Suprapubic skin (tissue), 4 donors: ENCODE data around the gene ANKRD66. TPM values are rescaled to one million over a fixed set of nuclear protein-coding genes. Genes with fewer than 3 reads are reported as not detected.
"Not testable (repeated sequence)": the region's sequence is repeated elsewhere in the genome, so short reads cannot be mapped to it uniquely, and the experiment has no call there.

Source experiments
- DNase-seq, 2 donors: peaks; one replicate each; pipeline ENCODE4 v3.0.0-alpha.2; 2019; ENCODE audit warnings: low spot score in 2 of 2
- H3K27ac ChIP-seq: fragments of 200-600 bp; sonication (generic); one replicate; pipeline ENCODE4 v1.5.1; 2019
- H3K27me3 ChIP-seq: fragments of 200-600 bp; sonication (generic); one replicate; pipeline ENCODE4 v1.5.1; 2019
- H3K36me3 ChIP-seq: fragments of 200-600 bp; sonication (generic); one replicate; pipeline ENCODE4 v1.5.1; 2019
- H3K4me1 ChIP-seq: fragments of 200-600 bp; sonication (generic); one replicate; pipeline ENCODE4 v1.5.1; 2019
- H3K4me3 ChIP-seq: fragments of 200-600 bp; sonication (generic); one replicate; pipeline ENCODE4 v1.5.1; 2019; ENCODE audit warnings: mild to moderate bottlenecking
- H3K9me3 ChIP-seq: fragments of 200-600 bp; sonication (generic); one replicate; pipeline ENCODE4 v1.5.1; 2019
- EP300 ChIP-seq: sonication (generic); formaldehyde crosslinking; IDR thresholded peaks from one replicate; pipeline ENCODE4 v1.6.1; 2017; ENCODE audit warnings: antibody characterized with exemption
- POLR2A ChIP-seq, 2 donors: fragments of 450-650 bp; IDR thresholded peaks; one replicate each; pipeline ENCODE4 v1.6.1; 2017; ENCODE audit warnings: antibody characterized with exemption in 2 of 2, mild to moderate bottlenecking in 2 of 2, moderate library complexity in 2 of 2
- POLR2AphosphoS5 ChIP-seq, 3 donors: sonication (generic); formaldehyde crosslinking; IDR thresholded peaks; one replicate each; pipeline ENCODE4 v1.6.1; 2017; ENCODE audit warnings: antibody characterized with exemption in 3 of 3
- WGBS: methylation state at CpG from one replicate; pipeline ENCODE4 v1.1.5; 2018; 5-methylcytosine and 5-hydroxymethylcytosine counted together
- total RNA-seq, 4 donors: library from RNA; depleted of rRNA; stranded (reverse); fragments of >200 nt; gene quantifications; one replicate each; pipeline ENCODE4 v1.1.0, GENCODE V29; 2016
- TF ChIP-seq, protein P1 (sequence below), 2 donors: fragments of 200-600 bp in 1 of 2; fragments of 450-650 bp in 1 of 2; sonication (generic) in 1 of 2; IDR thresholded peaks; one replicate each; pipeline ENCODE4 v1.5.1; 2016 to 2019; ENCODE audit warnings: antibody characterized with exemption in 2 of 2, mild to moderate bottlenecking in 1 of 2, moderate library complexity in 1 of 2

The ANKRD66 gene
- total RNA-seq, 4 donors from 2014 or later, result not detected

DNA sequence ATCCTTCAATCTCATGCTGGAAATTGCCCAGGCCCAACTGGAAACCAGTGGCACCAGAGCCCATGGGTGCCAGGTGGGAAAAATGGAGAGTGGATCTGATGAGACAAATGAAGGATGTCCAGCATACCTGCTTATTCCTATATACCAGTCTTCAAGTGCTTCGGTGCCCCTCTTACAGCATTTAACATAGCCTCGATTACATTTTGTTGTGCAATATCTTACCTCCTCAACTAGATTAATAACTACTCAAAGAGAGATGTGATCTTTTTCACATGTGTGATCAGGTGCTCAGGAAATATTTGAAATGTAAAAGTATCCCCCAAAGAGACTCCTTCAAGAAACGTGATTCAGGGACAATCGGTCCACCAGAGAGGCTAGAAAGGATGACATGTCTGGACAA is 4.8 kb upstream of the ANKRD66 start:
- DNase-seq, result no peak
- no peak overlapping the region for H3K4me3 ChIP-seq

DNA sequence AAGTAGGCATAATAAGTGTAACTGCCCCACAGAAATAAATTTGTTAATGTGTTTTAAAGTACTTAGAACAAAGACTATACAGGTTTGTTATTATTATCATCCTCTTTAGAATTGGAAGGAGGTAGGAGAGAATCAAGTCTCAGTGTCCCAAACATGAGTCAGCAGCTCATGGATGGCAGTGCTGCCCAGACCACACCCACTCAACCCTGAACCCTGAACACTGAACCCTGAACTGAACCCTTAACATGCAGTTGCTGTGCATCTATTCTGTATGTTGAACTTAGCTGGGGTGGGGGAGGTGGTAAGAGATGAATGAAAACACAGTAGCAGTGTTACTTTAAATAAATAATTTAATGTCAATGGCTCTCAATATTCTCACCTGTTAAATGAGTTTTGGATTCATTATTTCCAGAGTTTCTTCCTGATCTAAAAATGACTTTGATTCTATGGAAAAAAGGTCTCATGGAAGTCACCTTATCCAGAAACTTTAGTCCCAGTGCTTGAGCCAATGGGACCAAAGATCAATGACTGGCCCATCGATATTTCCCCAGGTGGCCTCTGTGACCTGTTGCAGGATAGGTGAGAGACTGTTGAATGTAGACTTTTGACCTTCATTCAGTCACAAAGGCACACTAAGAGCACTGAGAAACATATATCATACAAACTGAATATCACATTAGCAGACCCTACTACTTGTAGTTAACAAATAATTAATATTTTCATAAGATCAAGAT is 3.1 kb upstream of the ANKRD66 start:
- no peaks in the 10 kb centered on the region for H3K36me3 ChIP-seq
- H3K27ac ChIP-seq, result no peak overlapping the region
- H3K4me1 ChIP-seq, result no peaks in the 10 kb centered on the region
- no peaks in the 10 kb centered on the region for H3K9me3 ChIP-seq
- no peak for DNase-seq
- 86% methylated on average over 1 of the region's 1 CpG for WGBS
- no peak for TF ChIP-seq POLR2A (IDR thresholded peaks at IDR 0.05)
- TF ChIP-seq, protein P1, sequence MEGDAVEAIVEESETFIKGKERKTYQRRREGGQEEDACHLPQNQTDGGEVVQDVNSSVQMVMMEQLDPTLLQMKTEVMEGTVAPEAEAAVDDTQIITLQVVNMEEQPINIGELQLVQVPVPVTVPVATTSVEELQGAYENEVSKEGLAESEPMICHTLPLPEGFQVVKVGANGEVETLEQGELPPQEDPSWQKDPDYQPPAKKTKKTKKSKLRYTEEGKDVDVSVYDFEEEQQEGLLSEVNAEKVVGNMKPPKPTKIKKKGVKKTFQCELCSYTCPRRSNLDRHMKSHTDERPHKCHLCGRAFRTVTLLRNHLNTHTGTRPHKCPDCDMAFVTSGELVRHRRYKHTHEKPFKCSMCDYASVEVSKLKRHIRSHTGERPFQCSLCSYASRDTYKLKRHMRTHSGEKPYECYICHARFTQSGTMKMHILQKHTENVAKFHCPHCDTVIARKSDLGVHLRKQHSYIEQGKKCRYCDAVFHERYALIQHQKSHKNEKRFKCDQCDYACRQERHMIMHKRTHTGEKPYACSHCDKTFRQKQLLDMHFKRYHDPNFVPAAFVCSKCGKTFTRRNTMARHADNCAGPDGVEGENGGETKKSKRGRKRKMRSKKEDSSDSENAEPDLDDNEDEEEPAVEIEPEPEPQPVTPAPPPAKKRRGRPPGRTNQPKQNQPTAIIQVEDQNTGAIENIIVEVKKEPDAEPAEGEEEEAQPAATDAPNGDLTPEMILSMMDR (IDR thresholded peaks at IDR 0.05), result no peak
- H3K27me3 ChIP-seq, result peaks cover 3% of the 10 kb centered on the region
- no peak overlapping the region for H3K4me3 ChIP-seq

More for the DNA sequence above, 4.8 kb upstream of the ANKRD66 start:
- TF ChIP-seq POLR2AphosphoS5 (IDR thresholded peaks at IDR 0.05), result no peak
- TF ChIP-seq, protein P1 (IDR thresholded peaks at IDR 0.05), result no peak
- TF ChIP-seq EP300, result no peak
- TF ChIP-seq POLR2A (IDR thresholded peaks at IDR 0.05), result no peak
- Histone ChIP-seq H3K36me3 (no peaks in the 10 kb centered on the region), H3K9me3 (no peaks in the 10 kb centered on the region), H3K27me3 (peaks cover 11% of the 10 kb centered on the region), H3K27ac (no peak overlapping the region), H3K4me1 (no peaks in the 10 kb centered on the region)
- WGBS, result 94% methylated on average over 4 of the region's 4 CpGs

DNA sequence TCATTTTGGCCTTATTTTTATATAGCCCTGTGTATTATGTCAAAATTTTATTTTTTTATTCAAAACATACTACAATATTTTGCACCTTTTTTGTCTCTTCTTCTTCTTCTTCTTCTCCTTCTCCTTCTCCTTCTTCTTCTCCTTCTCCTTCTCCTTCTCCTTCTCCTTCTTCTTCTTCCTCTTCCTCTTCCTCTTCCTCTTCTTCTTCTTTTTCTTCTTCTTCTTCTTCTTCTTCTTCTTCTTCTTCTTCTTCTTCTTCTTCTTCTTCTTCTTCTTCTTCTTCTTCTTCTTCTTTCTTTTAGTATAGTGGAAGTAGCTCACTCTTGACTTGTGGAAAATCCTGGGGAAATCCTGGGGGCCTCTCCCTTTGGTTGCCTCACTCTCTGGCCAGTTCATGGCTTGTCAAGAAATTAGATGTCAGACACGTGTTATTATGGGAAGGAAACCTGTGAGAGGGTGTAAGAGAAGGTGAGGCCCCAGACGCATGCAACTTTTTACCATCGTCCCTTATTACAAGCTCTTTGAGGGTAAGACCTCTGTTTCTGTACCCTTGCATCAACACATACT is 2.5 kb upstream of the ANKRD66 start:
- H3K36me3 ChIP-seq, H3K4me3 ChIP-seq, H3K27me3 ChIP-seq, H3K4me1 ChIP-seq, H3K9me3 ChIP-seq, H3K27ac ChIP-seq, DNase-seq: not testable (repeated sequence)
- WGBS, result 74% methylated on average over 3 of the region's 3 CpGs

DNA sequence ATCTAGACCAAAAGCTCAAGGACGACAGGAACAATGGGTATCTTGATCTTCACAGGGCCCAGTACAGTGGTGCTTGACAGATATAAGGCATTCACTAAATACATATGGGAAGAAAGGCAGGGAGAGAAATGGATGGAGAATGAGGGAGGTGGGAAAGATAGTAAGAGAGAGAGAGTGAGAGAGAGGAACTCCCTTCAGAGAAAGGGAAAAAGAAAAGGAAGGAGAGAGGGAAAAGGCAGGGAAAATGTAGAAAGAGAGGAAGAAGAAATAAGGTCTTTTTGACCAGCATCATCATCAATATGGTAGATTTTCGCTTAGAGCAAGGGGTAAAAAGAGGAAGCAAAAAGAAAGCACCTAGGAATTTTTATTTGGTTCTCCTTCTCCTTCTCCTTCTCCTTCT is 760 bp upstream of the ANKRD66 start:
- Histone ChIP-seq H3K9me3 (no peaks in the 10 kb centered on the region), H3K27me3 (no peaks in the 10 kb centered on the region), H3K4me1 (no peaks in the 10 kb centered on the region), H3K36me3 (no peaks in the 10 kb centered on the region), H3K4me3 (no peak overlapping the region), H3K27ac (no peak overlapping the region)
- TF ChIP-seq POLR2A (IDR thresholded peaks at IDR 0.05), result no peak
- TF ChIP-seq EP300, result no peak
- WGBS, result 80% methylated on average over 2 of the region's 2 CpGs
- DNase-seq, result no peak

DNA sequence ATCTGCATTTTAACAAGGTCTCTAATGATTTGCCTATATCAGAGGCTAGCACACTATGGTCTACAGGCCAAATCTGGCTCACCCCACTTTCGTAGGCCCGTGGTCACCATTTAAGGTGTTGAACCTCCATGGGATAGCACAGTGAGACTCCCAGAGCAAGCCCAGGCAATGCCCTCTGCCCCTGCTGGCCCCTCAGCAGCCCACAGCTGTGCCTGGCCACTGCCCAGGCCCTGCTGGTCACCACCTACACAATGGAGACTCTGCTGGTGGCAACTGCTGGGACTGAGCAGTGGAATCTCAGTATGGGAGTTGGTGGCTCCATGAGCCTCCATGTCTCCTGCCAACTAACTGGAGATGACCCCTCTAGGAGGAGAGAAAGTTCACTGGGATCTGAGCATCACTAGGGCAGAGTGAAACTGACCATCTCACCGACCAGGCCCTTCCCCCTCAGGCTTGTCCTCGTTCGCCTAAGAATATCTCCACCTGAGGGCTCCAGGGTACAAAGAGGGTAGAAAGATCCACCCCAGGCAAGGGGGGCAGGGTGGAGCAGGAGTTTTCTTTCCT is 2.3 kb downstream of the ANKRD66 start:
- Histone ChIP-seq H3K9me3 (no peaks in the 10 kb centered on the region), H3K36me3 (no peaks in the 10 kb centered on the region), H3K4me1 (no peaks in the 10 kb centered on the region), H3K4me3 (no peak overlapping the region), H3K27me3 (no peaks in the 10 kb centered on the region), H3K27ac (no peak overlapping the region)
- TF ChIP-seq EP300, result no peak
- TF ChIP-seq, protein P1 (IDR thresholded peaks at IDR 0.05), result no peak
- TF ChIP-seq POLR2A (IDR thresholded peaks at IDR 0.05), result no peak
- TF ChIP-seq POLR2AphosphoS5 (IDR thresholded peaks at IDR 0.05), result no peak
- no peak for DNase-seq
- 88% methylated on average over 5 of the region's 5 CpGs for WGBS

DNA sequence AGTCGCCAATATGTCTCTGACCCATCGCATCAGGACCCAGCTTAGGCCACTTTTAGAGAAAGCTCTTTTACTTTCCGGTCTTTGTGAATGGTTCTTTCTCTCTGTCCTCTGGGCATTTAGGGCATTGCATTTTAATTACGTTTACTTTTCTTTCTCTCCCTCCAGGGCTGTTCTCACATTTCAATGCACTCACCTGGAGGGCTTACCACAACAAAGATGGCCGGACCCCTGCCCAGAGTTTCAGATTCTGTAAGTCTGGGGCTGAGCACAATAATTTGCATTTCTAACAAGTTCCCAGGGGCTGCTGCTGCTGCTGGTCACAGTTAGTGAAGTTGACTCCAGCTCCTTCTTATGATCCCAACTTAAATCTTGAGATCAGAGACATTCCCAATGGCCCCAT is 3.0 kb downstream of the ANKRD66 start:
- no peaks in the 10 kb centered on the region for H3K4me1 ChIP-seq
- no peak for DNase-seq
- no peak overlapping the region for H3K27ac ChIP-seq
- 71% methylated on average over 5 of the region's 5 CpGs for WGBS
- no peaks in the 10 kb centered on the region for H3K9me3 ChIP-seq
- no peaks in the 10 kb centered on the region for H3K36me3 ChIP-seq
- no peaks in the 10 kb centered on the region for H3K27me3 ChIP-seq
- no peak for TF ChIP-seq EP300
- TF ChIP-seq POLR2AphosphoS5 (IDR thresholded peaks at IDR 0.05), result no peak
- TF ChIP-seq POLR2A (IDR thresholded peaks at IDR 0.05), result no peak
- TF ChIP-seq, protein P1 (IDR thresholded peaks at IDR 0.05), result no peak
- no peak overlapping the region for H3K4me3 ChIP-seq
